ENCODE measurements around the gene MAP4.
"Not testable (repeated sequence)": the region's sequence is repeated elsewhere in the genome, so short reads cannot be mapped to it uniquely, and the experiment has no call there.

MAP4 gene

DNA sequence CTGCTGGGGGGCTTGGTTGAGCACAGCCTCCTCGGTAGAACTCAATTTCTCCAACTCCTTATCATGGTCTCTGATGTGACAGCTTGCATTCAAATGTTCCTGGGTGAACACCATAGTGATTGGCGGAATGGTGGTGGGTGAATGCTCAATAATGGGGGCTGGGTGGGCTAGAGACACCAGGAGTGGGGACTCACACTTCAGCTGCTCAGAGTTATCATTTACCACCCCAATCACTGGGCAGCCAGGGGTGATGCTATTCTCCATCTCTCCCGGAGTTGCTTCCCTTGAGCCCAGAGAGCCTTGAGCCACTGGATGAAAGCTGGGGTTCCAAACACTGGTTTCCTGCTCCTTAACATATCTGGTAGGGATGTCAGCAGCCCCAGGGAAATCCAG, 124.6 kb downstream of the MAP4 start:
- no peak overlapping the region for H3K4me3 Mint-ChIP-seq
- H3K9me3 Mint-ChIP-seq, result no peaks in the 10 kb centered on the region
- no peaks in the 10 kb centered on the region for H3K27me3 Mint-ChIP-seq
- peaks cover 0 to 2% of the 10 kb centered on the region in 2 donors for H3K4me1 Mint-ChIP-seq (ENCODE audit: low read depth in 2 of 2)
- H3K27ac Mint-ChIP-seq, result peak overlapping the region in 1 of 2 donors; percentile 17
- H3K36me3 Mint-ChIP-seq (ENCODE audit: insufficient read depth), result peaks cover 10% of the 10 kb centered on the region
- DNase-seq (no peak), ATAC-seq (replicated peaks) (no peak)

DNA sequence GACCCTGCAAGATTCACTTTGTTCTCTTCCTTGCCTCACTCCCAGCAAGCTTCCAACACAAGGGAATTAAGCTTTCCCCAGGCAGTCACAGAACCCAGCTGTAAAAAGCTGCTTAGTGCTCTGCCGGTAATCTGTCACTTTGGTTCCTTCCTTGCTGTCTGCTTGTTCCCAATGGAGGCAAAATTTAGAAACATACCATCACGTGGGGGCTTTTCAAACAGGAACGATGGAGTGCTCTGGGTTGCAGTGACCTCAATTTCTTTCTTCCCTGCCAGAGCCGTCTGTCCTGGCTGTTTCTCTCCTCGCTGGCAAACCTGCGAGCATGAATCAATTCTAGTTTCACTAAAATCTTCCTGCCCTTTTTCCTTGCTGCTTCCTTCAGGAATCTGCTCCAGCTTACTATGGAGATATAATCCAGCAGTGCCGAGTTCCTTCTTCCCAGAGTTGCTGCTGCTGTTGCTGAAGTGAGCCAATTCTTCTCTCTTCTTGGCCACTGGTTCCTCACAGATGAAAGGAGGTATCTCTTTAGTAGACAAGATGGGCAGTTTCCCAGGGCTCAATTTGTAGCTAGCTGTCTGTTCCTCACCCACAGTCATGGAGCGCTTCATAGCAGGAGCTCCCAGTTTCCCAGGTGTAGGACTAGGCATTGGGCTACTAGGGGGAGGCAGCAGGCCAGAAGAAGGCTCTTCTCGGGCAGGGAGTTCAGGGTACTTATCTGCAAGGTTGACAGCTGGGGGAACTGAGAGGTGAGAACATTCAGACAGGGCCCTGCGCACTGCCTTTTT, 125.2 kb downstream of the MAP4 start:
- Mint-ChIP-seq H3K27me3 (no peaks in the 10 kb centered on the region), H3K9me3 (no peaks in the 10 kb centered on the region), H3K4me1 (ENCODE audit: low read depth in 2 of 2) (peaks cover 0 to 2% of the 10 kb centered on the region in 2 donors), H3K27ac (peak overlapping the region in 1 of 2 donors; percentile 17), H3K4me3 (no peak overlapping the region), H3K36me3 (ENCODE audit: insufficient read depth) (peaks cover 10% of the 10 kb centered on the region)
- ATAC-seq (replicated peaks) (no peak), DNase-seq (no peak)

DNA sequence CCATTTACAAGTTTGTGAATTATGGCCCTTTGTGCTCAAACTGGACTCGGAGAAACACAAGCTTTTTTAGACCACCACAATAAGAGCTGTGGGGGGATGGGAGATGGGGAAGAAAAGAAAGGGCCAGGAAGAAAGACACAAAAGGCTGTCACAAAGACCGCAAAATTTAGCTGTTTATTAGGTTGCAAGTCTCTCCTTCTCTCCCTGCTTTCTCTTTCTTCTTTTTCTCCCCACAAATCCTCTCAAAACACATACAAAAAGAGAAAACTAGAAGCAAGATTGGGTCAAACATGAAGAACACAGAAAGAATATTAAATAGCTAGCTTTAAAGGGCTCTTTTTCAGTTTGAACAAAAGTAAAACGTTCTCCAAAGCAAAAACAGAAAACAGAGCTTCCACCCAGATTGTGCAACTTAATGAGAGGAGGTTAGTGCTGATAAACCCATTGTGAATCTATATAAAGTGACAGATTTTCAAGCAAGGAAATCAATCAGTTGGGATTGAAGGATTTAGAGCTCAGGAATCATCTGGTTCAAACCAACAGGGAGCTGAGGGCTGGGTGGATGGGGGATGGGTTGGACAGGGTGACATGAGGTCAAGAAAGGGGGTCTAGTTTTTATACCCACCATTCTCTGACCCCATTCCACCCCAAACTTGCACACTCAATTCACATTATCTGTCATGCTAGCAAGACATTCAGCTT, 125.9 kb downstream of the MAP4 start:
- peak overlapping the region in 1 of 2 donors; percentile 17 for H3K27ac Mint-ChIP-seq
- no peak overlapping the region for H3K4me3 Mint-ChIP-seq
- peaks cover under 1 to 2% of the 10 kb centered on the region in 2 donors for H3K4me1 Mint-ChIP-seq (ENCODE audit: low read depth in 2 of 2)
- DNase-seq (no peak), ATAC-seq (replicated peaks) (no peak)
- no peaks in the 10 kb centered on the region for H3K9me3 Mint-ChIP-seq
- H3K27me3 Mint-ChIP-seq, result no peaks in the 10 kb centered on the region
- H3K36me3 Mint-ChIP-seq (ENCODE audit: insufficient read depth), result peaks cover 10% of the 10 kb centered on the region

DNA sequence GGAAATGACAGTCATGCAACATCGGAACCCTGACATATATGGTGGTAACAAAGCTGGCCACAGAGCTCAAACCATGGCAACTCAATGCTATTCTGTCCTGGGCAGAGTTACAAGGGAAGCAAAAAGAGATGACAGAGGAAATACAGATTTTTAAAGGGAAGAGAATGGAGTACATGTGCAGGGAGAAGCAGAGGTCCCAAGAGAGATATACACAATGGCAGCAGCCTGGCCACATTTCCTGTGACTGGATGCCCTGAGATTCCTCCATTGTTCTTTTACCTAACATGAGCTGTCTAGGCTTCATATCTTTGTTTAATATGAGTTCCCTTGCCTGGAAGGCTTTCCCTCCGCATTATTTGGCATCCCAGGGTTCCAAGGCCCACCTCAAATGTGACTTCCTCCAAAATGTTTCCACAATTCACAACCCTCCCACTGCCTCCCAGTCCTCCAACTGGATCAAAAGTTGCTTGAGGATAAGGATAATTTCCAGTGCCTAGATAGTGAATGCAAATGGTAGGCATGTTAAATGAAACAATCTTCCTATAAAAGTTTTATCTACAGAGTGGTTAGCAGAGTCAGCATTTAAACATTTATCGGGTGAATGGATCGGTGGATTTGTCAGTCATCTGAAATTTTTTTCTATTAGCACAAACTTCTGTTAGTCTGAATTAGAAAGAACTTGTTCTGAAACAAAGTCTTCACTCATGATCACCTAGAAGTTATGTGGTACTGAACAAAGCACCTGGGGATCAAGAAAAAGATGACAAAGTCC, 127.0 kb downstream of the MAP4 start:
- ATAC-seq (replicated peaks), result no peak
- Mint-ChIP-seq H3K4me3 (no peak overlapping the region), H3K27ac (no peak overlapping the region), H3K36me3 (ENCODE audit: insufficient read depth) (peaks cover 10% of the 10 kb centered on the region), H3K27me3 (no peaks in the 10 kb centered on the region), H3K4me1 (ENCODE audit: low read depth in 2 of 2) (peaks cover 2 to 6% of the 10 kb centered on the region in 2 donors), H3K9me3 (no peaks in the 10 kb centered on the region)
- DNase-seq, result no peak

DNA sequence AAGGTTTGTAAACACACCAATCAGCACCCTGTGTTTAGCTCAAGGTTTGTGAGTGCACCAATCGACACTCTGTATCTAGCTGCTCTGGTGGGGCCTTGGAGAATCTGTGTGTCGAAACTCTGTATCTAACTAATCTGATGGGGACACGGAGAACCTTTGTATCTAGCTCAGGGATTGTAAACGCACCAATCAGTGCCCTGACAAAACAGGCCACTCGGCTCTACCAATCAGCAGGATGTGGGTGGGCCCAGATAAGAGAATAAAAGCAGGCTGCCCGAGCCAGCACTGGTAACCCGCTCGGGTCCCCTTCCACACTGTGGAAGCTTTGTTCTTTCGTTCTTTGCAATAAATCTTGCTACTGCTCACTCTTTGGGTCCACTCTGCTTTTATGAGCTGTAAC, 128.2 kb downstream of the MAP4 start:
- not testable (repeated sequence) for H3K9me3 Mint-ChIP-seq; H3K36me3 Mint-ChIP-seq (ENCODE audit: insufficient read depth)

DNA sequence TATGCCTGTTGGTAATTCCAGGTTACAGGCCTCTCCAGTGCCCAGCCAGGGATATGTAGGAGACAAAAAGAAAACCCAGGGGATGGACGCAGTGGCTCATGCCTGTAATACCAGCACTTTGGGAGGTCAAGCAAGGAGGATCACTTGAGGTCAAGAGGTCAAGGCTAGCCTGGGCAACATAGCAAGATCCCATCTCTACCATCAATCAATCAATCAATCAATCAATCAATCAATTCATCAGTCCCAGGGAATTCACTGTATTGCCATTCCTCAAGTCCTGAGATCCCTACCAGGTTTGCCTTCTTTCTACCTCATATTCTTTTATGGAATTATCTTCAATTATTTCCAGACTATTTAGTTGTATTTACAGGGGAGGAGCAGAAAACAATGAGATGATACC, 131.0 kb downstream of the MAP4 start:
- Mint-ChIP-seq H3K27me3 (no peaks in the 10 kb centered on the region), H3K36me3 (ENCODE audit: insufficient read depth) (peaks cover 6% of the 10 kb centered on the region), H3K4me3 (no peak overlapping the region), H3K4me1 (ENCODE audit: low read depth in 2 of 2) (peaks cover 0 to 6% of the 10 kb centered on the region in 2 donors), H3K9me3 (no peaks in the 10 kb centered on the region), H3K27ac (peak overlapping the region; percentile 21 to 72)
- no peak for ATAC-seq (replicated peaks)
- DNase-seq, result no peak

More for the DNA sequence above, 128.2 kb downstream of the MAP4 start:
- DNase-seq; H3K4me3 Mint-ChIP-seq; H3K27me3 Mint-ChIP-seq; H3K4me1 Mint-ChIP-seq (ENCODE audit: low read depth in 2 of 2); ATAC-seq (replicated peaks); H3K27ac Mint-ChIP-seq: not testable (repeated sequence)

DNA sequence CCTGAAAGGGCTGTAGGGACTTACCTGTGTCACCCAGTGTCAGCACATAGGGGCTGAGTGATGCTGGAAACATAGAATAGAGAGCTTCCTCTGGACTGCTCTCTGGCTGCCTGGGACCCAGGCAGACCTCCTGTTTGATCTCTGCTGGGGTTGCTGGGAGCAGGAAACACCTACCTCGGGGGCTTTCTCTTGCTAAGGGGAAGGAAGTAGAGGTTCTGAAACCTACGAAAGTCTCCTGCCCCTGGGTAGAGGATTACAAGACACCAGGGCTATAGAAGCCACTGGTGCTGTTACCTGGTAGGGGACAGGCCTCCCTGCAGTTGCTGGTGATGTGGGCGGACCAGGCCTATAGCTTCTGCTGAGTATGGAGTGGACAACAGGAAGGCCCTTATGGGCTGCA, 131.6 kb downstream of the MAP4 start:
- peak overlapping the region; percentile 21 to 72 for H3K27ac Mint-ChIP-seq

DNA sequence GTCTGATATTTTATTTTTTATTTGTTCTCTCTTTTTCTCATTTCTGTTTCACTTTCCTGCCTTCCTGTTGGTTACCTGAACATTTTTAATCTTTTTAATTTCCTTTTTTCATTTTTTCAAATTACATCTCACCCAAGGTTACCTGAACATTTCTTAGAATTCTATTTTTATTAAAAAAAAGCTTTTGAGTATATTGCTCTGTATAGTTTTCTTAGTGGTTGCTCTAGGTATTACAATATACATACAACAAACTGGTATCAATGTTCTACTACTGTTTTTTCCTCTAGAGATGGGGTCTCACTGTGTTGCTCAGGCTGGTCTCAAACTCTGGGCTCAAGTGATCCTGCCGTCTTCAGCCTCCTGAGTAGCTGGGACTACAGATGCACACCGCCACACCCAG, 133.9 kb downstream of the MAP4 start:
- DNase-seq, result no peak
- Mint-ChIP-seq H3K27ac (peak overlapping the region in 1 of 2 donors; percentile 67), H3K27me3 (no peaks in the 10 kb centered on the region), H3K4me3 (no peak overlapping the region), H3K9me3 (no peaks in the 10 kb centered on the region), H3K36me3 (ENCODE audit: insufficient read depth) (peaks cover 10% of the 10 kb centered on the region), H3K4me1 (ENCODE audit: low read depth in 2 of 2) (peaks cover 10 to 14% of the 10 kb centered on the region in 2 donors)
- no peak for ATAC-seq (replicated peaks)

More for the DNA sequence above, 131.6 kb downstream of the MAP4 start:
- Mint-ChIP-seq H3K4me3 (no peak overlapping the region), H3K9me3 (no peaks in the 10 kb centered on the region), H3K4me1 (ENCODE audit: low read depth in 2 of 2) (peaks cover 0 to 6% of the 10 kb centered on the region in 2 donors), H3K36me3 (ENCODE audit: insufficient read depth) (peaks cover 10% of the 10 kb centered on the region), H3K27me3 (no peaks in the 10 kb centered on the region)
- DNase-seq, result no peak
- no peak for ATAC-seq (replicated peaks)

GRCh38 chr3:47877719-47878118, 138.5 kb downstream of the MAP4 start:
- no peak for DNase-seq
- no peak for ATAC-seq (replicated peaks)
- Mint-ChIP-seq H3K27me3 (no peaks in the 10 kb centered on the region), H3K4me3 (no peak overlapping the region), H3K9me3 (no peaks in the 10 kb centered on the region), H3K36me3 (ENCODE audit: insufficient read depth) (peaks cover 28% of the 10 kb centered on the region), H3K27ac (peak overlapping the region; percentile 82 to 86), H3K4me1 (ENCODE audit: low read depth in 2 of 2) (peaks cover 11 to 13% of the 10 kb centered on the region in 2 donors)

DNA sequence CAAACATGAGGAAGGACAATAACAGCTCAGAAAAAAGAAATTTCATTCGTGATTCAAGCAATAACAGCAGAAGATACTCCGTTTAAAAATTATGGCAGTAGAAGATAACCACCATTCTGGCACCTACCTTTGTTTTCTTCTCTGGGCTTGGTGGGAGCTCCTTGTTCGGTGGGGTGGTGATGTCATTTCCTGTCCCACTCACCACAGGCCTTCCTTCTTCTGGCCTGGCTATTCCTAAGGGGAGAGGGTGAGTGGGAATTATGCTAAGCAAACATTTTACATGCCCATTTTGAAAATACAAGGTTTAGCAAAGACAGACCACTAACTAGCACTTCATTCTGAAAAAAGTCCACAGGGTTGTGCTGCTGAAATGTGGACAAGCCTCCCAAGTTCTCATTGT, 138.9 kb downstream of the MAP4 start:
- peaks cover 24% of the 10 kb centered on the region for H3K36me3 Mint-ChIP-seq (ENCODE audit: insufficient read depth)
- ATAC-seq (replicated peaks) (no peak), DNase-seq (no peak)
- H3K4me1 Mint-ChIP-seq (ENCODE audit: low read depth in 2 of 2), result peaks cover 11 to 13% of the 10 kb centered on the region in 2 donors
- H3K4me3 Mint-ChIP-seq, result no peak overlapping the region
- peak overlapping the region; percentile 82 to 86 for H3K27ac Mint-ChIP-seq
- H3K27me3 Mint-ChIP-seq, result no peaks in the 10 kb centered on the region
- H3K9me3 Mint-ChIP-seq, result no peaks in the 10 kb centered on the region

DNA sequence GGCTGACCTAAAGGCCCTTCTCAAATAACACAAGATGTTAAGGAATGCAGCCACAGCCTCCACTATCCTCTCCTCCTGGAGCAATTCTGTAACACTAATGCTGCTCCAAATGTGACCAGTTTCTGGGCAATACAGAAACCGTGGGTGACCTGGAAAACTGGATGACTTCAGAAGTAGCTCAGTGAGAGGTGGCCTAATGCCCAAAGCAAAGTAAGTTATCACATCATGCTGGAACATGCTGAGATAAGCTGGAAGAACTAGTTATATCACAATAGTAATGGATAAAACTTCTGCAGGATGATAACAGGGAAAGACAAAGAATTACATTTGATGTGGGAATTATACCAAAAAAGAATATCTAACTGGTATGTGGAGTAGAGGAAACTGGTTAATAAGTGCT, 141.3 kb downstream of the MAP4 start:
- DNase-seq (no peak), ATAC-seq (replicated peaks) (no peak)
- Mint-ChIP-seq H3K36me3 (ENCODE audit: insufficient read depth) (peaks cover 31% of the 10 kb centered on the region), H3K27ac (no peak overlapping the region), H3K9me3 (no peaks in the 10 kb centered on the region), H3K4me3 (no peak overlapping the region), H3K4me1 (ENCODE audit: low read depth in 2 of 2) (peaks cover 11 to 13% of the 10 kb centered on the region in 2 donors), H3K27me3 (no peaks in the 10 kb centered on the region)

GRCh38 chr3:47874438-47874837, 141.8 kb downstream of the MAP4 start:
- no peak overlapping the region for H3K4me3 Mint-ChIP-seq
- H3K9me3 Mint-ChIP-seq, result no peaks in the 10 kb centered on the region
- peaks cover 30% of the 10 kb centered on the region for H3K36me3 Mint-ChIP-seq (ENCODE audit: insufficient read depth)
- DNase-seq (no peak), ATAC-seq (replicated peaks) (no peak)
- no peak overlapping the region for H3K27ac Mint-ChIP-seq
- no peaks in the 10 kb centered on the region for H3K27me3 Mint-ChIP-seq
- peaks cover 11 to 13% of the 10 kb centered on the region in 2 donors for H3K4me1 Mint-ChIP-seq (ENCODE audit: low read depth in 2 of 2)

GRCh38 chr3:47872916-47873315, 143.3 kb downstream of the MAP4 start:
- no peak overlapping the region for H3K27ac Mint-ChIP-seq
- no peak overlapping the region for H3K4me3 Mint-ChIP-seq
- no peaks in the 10 kb centered on the region for H3K9me3 Mint-ChIP-seq
- H3K36me3 Mint-ChIP-seq (ENCODE audit: insufficient read depth), result peaks cover 30% of the 10 kb centered on the region
- DNase-seq (no peak), ATAC-seq (replicated peaks) (no peak)
- no peaks in the 10 kb centered on the region for H3K27me3 Mint-ChIP-seq
- peaks cover 7 to 11% of the 10 kb centered on the region in 2 donors for H3K4me1 Mint-ChIP-seq (ENCODE audit: low read depth in 2 of 2)
